DMS153 treated with DMSO at 0.1 percent for 48 hours (cell line): ENCODE measurements around the gene EFS.
"Not testable (repeated sequence)": the region's sequence is repeated elsewhere in the genome, so short reads cannot be mapped to it uniquely, and the experiment has no call there.

ENCODE experiments used
- DNase-seq: peaks from one replicate; lab custom pipeline; 2025; ENCODE audit not compliant: unreplicated experiment; lab: John Stamatoyannopoulos, UW

Gene EFS, protein sequence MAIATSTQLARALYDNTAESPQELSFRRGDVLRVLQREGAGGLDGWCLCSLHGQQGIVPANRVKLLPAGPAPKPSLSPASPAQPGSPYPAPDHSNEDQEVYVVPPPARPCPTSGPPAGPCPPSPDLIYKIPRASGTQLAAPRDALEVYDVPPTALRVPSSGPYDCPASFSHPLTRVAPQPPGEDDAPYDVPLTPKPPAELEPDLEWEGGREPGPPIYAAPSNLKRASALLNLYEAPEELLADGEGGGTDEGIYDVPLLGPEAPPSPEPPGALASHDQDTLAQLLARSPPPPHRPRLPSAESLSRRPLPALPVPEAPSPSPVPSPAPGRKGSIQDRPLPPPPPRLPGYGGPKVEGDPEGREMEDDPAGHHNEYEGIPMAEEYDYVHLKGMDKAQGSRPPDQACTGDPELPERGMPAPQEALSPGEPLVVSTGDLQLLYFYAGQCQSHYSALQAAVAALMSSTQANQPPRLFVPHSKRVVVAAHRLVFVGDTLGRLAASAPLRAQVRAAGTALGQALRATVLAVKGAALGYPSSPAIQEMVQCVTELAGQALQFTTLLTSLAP

DNA sequence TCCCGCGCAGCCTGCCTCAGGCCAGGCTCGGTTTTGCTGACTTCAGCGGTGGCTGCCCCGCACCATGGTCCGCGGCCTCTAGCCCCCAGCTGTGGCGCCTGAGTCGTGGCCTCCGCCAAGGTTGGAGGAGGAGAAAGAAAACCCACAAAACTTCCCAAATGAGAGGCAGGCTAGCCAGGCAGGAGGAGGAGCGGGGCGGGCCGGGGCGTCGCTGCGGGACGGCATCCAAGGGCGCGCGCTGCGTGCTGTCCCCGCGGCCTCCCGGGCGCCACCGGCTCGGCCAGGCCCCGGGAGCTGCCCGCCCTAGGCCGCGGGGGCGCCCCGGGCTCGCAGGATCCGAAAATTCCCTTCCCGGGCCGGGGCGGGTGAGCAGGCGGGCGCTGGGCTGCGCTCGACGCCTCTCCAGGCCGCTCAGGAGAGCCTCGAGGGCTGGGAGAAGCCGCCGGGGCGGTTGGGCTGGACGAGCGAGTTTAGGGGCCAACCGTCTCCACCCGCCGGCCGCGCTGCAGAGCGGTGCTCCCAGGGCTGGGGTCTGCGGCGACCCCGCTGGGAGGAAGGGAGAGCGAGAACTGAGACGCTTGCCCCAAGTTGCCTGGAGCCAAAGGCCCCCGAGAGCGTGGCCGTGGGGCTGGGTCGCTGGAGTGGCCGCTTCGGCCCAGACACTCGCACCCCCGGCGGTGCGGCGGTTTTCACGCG is at the start of gene EFS:
Gene EFS, minus strand, starts transcription at position 137 of the 696 bp plus-strand sequence. CDS start 147 bp downstream, outside the sequence.
- no peak for DNase-seq

DNA sequence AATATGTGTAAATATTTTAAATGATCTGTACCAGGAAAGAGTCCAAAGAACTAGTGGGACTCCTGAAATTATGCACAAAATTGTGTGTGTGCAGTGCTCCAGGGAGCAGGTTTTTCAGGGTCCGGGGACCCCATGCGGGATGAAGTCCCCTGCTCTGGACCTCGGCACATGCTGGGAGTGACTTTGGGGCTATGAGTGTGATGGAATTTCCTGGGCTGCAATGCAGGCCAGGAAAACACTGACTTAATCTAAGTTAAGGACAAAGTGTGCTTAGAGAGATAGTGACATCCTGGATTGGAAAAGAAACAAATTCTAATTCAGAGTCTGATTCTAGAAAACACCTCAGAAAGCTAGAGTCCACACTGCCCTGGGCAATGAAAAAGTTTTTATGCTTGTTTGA is 49.3 kb upstream of the EFS start:
- DNase-seq, result no peak

DNA sequence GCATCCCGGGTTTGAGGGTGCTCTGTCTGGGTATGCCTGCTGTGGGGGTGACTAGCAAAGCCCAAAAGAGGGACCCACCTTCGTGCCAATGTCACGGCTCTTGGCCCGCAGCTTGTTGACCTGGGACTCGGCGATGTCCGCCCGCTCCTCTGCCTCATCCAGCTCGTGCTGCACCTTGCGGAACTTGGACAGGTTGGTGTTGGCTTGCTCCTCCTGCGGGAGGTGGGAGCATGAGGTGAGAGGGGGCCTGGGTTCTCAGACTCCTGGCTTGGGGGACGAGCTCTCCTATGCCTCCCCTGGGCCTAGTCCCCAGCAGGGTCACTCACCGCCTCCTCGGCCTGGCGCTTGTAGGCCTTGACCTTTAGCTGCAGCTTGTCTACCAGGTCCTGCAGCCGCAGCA is 48.7 kb upstream of the EFS start:
- DNase-seq, result no peak

DNA sequence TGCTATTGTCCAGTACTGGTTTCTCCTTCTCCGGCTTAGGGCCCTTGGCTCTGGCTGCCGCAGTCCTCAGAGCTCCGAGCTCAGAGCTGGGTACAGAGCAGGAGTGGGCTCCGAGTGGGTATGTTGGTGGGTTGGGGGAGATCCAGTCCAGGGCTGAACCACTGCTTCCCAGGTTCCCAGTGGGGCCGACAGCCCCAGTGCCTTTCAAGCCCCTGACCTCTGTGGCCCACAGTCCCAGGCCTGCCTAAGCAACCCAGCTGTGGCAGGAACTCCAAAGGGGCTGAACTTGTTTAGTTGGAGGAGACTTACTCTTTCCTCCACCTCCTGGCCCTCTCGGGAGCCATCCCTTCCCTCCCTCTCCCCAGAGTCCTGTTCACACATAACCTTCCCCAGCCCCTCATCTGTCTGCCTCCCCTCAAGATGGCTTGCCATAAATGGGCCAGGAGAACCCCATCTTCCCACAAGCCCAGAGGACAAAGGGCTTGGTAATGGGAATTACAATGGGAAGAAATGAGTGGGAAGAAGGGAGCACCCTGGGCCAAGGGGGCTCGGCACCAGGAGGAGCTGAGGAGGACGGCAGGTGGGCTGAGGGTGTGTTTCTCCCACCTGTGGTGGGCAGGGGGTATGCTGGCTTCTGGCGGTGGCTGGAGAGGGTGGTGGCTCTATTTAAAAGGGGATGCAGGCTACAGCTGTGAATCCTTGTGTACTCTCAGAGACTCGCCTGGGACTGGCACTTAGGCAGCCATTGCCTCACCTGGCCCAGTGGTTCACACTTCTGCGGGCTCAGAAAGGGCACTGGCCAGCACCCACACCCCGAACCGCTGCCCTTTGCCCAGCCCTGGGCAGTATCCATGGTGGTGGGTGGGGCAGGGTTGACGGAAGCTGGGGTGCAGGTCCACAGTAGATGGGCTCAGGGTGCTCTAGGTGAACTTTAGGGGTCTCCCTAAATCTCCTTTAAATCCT is 46.9 kb upstream of the EFS start:
- no peak for DNase-seq

DNA sequence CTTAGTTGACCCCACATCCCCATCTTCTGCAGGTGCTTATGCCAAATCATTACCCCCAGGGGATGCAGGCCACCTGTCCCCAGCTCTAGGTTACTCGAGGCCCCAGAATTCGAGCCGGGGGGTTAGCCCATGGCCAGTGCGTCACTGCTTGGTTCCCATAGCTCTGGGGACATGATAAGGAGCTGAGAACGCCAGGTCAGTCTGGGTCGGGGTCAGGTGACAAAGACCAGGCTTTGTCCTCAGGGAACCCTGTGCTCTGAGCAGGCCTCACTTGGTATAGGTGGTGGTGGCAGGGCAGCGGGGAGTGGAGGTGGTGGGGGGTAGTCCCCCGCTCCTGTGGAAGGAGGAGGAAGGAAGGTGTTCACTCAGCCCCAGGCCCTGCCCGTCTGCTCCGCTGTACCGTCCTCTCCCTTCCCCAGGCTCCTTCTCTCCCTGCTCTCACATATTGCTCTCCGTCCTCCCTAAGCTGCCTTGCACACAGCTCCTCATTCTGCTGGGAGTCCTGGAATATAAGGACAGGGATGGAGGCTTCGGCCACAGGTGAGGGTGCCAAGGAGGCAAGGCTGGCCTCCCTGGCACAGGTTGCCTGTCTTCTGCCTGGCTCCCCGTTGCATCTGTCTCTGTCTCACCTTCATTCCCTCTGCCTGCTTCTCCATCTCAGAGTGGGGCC is 45.1 kb upstream of the EFS start:
- DNase-seq, result no peak

DNA sequence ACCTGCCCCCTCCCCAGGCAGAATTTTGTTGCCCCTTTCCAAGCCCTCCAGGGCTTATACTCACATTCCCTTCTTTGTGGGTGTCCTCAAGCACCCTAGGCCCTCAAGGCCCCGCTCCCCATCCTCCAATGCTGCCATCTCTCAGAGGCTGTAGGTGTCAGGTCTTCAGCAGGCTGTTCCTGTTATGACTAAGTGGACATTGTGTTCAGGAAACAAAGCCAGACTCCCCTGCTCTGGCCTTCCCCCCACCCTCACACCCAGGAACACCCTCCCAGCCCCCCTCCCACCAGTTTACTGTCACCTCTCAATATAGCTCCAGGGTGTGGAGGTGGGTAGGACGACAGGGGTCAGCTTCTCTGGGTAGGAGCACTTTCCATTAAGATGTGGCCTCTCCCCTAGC is 44.5 kb upstream of the EFS start:
- no peak for DNase-seq

DNA sequence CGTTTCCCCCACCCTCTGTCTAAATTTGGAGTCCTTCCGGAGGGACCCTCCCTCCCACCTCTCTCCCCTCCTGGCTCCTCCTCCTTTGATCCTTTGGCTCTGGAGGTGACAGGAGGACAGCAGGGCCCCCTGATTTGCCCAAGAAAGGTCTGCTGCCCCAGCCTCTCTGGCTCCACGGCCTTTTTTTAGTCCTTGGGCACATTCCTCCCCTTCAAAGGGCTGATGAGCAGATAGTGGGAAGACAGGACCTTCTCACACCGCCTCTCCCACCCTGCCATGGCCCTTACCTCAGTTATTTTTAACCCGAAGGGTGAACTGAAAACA is 43.3 kb upstream of the EFS start:
- DNase-seq, result no peak

DNA sequence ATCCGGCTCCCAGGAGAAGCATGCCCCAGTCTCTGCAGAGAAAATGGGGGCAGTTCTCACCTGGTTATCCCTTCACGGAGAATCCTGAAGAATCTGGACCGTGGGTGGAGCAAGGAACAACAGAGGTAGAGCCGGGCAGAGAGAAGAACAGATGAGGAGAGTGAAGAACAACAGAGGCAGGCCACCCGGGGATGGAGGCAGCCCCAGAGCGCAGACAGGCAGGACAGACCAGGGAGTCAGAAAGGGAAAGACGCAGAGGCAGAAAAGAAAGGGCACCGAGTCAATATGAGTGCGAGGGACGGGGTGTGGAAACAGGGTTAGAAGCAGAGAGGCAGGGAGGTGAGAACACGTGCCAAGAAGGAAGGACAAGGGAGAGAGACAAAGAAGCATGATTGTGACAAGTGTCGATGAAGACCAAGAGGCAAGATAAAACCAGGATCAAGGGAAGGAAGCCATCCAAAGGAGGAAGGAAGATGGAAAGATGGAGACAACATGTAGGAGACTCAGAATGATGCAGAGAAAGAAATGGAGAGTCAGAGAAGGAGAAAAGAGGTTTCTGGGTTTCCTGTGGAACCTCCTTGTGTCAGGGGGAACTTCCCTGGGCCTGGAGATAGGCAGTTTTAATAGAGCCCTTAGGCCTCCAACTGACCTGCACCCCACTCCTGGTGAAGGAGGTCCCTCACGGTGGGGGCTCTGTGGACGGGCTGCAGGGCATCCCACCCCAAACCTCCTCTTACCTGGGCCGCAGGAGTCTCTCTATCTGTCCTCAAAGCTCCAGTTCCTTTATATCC is 42.7 kb upstream of the EFS start, which contains the start of gene MYH6:
Gene MYH6, minus strand, starts transcription at position 758 of the 791 bp plus-strand sequence. CDS start 1,050 bp downstream, outside the sequence.
- DNase-seq, result no peak

DNA sequence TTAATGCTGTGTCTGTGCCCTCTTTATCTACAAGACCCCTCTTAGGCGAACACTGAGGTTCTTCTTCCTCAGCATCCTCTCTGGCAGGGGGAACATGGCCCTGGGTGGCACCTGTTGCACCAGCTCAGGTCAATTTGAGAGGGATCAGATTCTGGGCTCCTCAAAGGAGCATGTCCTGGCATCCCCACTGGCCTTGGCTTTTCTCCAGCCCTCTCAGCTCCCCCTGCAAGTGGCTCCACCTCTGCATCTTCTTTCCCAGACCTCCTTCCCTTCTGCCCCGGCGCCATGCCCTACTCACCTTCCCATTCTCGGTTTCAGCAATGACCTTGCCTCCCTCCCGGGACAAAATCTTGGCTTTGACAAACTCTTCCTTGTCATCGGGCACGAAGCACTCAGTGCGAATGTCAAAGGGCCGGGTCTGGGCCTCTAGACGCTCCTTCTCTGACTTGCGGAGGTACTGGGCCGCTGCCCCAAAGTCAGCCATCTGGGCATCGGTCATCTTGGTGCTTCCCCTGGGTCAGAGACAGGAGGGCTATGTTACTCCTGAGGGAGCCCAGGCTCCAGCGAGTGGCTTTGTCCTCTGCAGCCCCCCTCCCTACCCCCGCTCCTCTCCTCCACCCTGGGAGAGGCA is 41.9 kb upstream of the EFS start:
- DNase-seq, result no peak

DNA sequence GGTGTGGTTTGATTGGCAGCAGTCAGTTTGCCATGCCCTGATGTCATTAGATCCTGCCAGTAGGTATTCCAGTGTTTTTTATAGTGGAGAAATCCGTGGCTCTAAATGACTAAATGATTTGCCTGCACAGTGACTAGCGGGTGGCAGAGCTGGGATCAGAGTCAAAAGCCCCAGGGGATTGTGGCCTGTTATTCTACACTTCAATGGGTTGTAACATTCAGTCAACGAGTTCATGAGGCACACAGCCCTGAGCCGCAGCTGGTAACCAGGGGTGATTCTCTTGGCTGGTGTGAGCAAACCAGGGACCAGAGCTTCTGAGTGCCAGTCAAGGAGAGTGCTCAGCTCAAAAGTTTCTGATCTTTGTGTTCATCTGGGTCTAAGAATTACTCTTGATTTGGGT is 41.3 kb upstream of the EFS start:
- DNase-seq, result peak; percentile 5

DNA sequence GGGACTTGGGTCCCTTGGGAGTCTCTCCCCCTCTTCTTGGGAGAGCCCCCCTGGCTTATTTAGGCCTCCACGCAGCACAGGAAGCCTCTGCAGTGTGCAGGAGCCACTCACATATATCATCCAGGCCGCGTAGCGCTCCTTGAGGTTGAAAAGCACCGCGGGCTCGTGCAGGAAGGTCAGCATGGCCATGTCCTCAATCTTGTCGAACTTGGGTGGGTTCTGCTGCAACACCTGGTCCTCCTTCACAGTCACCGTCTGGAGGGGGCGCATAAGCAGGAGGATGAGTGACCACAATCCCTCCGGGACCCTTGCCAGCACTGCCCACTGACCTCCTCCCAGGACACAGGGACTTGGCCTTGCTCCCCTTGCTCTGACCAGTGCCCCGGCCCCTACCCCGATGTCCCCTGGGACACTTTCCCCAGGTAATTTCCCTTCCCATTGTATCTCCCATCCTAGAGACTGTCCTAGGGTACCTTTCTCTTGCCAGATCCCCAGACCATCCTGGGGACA is 40.6 kb upstream of the EFS start:
- DNase-seq, result no peak

DNA sequence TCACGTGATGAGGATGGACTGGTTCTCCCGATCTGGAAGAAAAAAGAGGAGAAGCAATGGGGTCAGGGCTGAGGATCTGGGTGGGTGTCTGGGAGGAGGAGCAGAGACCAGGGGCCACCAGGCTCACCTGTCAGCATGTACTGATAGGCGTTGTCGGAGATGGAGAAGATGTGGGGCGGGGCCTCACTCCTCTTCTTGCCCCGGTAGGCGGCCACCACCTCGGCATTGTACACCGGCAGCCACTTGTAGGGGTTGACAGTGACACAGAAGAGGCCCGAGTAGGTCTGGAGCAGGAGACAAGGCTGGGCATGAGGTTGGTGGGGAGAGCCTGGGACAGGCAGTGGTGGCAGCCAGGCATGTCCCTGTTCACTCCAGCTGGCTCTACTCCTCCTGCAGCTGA is 40.1 kb upstream of the EFS start:
- DNase-seq, result no peak

DNA sequence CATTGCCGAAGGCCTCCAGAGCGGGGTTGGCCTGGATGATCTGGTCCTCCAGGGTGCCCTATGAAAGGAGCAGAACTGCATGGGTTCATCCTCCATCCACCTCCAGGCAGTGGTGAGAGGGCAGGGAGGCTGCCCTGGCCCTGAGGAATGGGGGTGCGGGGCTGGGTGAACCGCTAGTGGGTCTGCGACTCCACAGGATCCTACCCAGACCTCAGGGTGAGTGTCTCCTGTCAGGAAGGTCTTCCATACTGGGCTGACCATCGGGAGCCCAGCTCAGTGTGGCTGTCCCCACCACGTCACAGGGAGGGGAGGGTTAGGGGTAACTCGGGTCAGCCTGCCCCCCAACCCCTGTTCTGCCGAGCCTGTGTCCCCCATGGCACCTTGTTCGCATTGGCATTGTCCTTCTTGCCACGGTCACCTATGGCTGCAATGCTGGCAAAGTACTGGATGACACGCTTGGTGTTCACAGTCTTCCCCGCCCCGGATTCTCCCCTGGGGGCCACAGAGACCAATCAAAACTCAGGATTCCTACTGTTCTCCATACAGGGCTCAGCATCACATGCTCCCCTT is 39.4 kb upstream of the EFS start:
- no peak for DNase-seq

DNA sequence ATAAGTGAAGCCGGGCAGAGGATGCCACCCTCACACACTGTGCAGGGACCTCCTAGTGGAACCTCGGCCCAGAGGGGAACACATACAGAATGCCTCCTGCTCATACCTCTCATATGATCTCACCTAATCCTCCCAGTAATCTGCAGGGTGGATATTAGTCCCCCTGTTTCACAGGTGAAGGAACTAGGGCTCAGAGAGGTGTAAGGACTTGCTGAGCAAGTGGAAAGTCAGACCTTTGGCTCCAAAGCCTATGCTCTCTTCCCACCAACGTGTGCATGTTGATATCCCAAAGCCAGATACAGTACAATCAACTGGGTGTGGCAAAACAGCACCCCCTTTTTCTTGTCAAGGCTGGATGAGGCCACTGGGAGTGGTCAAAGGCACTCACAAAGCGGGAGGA is 38.9 kb upstream of the EFS start:
- no peak for DNase-seq

DNA sequence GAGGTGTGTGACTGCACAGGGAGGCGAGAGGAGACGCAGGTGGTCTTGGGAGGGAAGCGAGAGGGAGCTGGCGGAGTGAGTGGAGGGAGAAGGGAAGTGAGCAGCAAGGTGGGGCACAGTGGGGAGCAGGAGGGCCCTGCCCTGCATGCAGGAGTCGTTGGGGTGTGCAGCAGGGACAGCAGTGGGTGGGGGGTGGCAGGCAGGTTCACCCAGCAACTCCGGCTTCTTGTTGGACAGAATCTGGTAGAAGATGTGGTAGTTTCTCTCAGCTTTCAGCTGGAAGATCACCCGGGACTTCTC is 38.1 kb upstream of the EFS start:
- DNase-seq, result no peak

DNA sequence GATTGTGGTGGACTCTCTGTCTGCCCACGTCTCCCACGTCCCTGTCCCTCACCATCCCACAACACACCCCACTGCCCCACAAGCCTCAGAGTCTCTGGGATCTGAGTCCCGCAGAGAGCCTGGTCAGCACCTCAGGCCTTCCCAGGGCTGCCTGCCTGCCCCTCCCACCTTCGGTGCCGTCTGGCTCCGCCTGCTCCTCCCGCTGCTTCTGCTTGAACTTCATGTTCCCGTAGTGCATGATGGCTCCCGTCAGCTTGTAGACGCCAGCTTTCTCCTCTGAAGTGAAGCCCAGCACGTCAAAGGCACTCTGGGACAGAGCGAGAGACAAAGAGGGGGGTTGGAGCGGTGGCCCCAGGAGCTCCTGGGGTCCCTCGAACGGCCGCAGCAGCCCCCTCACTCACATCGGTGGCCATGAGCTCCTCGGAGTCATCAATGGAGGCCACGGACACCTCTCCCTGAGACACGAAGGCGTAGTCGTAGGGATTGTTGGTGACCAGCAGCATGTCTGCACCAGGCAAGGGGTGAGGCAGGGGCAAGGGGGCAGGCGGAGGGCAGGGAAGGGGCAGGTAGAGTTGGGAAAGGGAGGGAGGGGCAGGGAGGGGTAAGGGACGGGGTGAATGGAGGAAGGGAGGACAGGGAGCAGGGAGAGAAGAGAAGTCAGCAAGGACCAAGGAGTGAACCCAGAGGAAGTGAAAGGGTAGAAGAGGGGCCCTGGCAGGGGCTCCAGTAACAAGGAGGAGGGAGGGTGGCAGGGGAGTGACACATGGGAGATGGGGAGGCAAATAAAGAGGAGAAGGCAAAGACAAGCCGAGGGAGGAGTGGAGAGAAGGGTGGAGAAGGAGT is 37.5 kb upstream of the EFS start:
- DNase-seq, result no peak

DNA sequence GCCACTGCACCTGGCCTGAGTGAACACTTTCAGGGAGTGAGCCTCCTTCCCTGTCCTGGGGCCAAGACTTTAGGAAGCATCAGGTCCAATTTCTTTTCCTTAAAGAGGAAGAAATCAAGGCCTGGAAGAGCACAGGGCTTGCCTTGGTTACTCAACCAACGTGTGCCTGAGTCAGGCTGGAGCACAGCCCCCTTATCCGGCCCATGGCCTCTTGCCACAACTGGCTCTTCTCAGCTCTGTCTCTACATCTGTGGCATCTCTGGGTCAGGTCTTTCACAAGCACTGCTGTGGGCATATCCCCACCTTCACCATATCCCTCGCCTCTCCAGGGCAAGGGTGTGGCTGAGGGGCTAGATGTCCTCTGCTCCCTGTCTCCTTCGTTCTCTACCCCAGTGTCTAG is 36.3 kb upstream of the EFS start:
- no peak for DNase-seq

DNA sequence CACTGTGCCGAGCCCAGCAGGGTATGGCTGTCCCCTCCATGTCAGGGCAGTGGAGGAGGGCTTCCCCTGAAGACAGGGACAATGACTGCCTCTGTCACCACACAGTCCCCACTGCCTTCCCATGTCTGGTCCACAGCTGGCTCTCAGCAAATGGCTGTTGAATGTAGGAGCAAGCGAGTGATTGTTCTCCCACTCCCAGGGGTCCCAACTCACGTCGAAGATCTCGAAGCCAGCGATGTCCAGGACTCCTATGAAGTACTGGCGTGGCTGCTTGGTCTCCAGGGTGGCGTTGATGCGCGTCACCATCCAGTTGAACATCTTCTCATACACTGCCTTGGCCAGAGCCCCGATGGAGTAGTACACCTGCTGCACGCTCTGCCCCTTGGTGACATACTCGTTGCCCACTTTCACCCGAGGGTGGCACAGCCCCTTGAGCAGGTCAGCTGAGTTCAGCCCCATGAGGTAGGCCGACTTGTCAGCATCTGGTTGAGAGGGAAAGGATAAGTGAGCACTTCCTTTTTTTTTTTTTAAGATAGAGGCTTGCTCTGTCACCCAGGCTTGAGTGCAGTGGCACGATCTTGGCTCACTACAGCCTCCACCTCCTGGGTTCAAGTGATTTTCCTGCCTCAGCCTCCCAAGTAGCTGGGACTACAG is 35.7 kb upstream of the EFS start:
- not testable (repeated sequence) for DNase-seq
